CD4-positive, CD25-positive, alpha-beta regulatory T cell (primary cell): Measurements from ENCODE around the gene SHISA5. TPM values are rescaled to one million over a fixed set of nuclear protein-coding genes. Genes with fewer than 3 reads are reported as not detected.
"Not testable (repeated sequence)": the region's sequence is repeated elsewhere in the genome, so short reads cannot be mapped to it uniquely, and the experiment has no call there.

Experiments
- ATAC-seq, 2 donors: fragments of 150-1000 bp; cut with Tn5 transposase; one replicate each; pipeline ENCODE4 v1.10.0; 2021; ENCODE audit warnings: low read depth in 2 of 2, moderate number of reproducible peaks in 2 of 2, moderate library complexity in 1 of 2
- DNase-seq, 3 donors: peaks; one replicate each; pipeline versions ENCODE4 v3.0.0 to v3.0.0-alpha.2; 2012 to 2022; ENCODE audit warnings: mixed read lengths in 1 of 3
- H3K27ac ChIP-seq: one replicate; pipeline ENCODE4 v1.7.0; 2013; ENCODE audit warnings: mild to moderate bottlenecking, low read length; ENCODE audit not compliant: insufficient read depth, poor library complexity, severe bottlenecking
- H3K27me3 ChIP-seq: one replicate; pipeline ENCODE4 v1.7.0; 2013; ENCODE audit warnings: low read length; ENCODE audit not compliant: control insufficient read depth, insufficient read depth
- H3K36me3 ChIP-seq: one replicate; pipeline ENCODE4 v1.7.0; 2013; ENCODE audit warnings: mild to moderate bottlenecking, low read length, moderate library complexity; ENCODE audit not compliant: control insufficient read depth, insufficient read depth
- H3K4me1 ChIP-seq: 2 replicates; pipeline ENCODE4 v1.7.0; 2013; ENCODE audit warnings: mild to moderate bottlenecking, low read length; ENCODE audit not compliant: insufficient read depth, control insufficient read depth, poor library complexity, severe bottlenecking
- H3K4me3 ChIP-seq: one replicate; pipeline ENCODE4 v1.7.0; 2013; ENCODE audit warnings: low read depth, mild to moderate bottlenecking, low read length, moderate library complexity
- H3K9me3 ChIP-seq, 2 experiments: 1 replicate in 1 of 2; 2 replicates in 1 of 2; pipeline ENCODE4 v1.7.0; 2013; ENCODE audit warnings: low read length in 2 of 2, mild to moderate bottlenecking in 1 of 2, moderate library complexity in 1 of 2; ENCODE audit not compliant: control insufficient read depth in 2 of 2
- H3K27ac Mint-ChIP-seq, 3 donors: one replicate each; pipeline ENCODE4 v1.8.0; 2020 to 2022; ENCODE audit warnings: mild to moderate bottlenecking in 3 of 3, mixed read lengths in 3 of 3, moderate library complexity in 2 of 3
- H3K27me3 Mint-ChIP-seq: one replicate; pipeline ENCODE4 v1.8.0; 2022; ENCODE audit warnings: mild to moderate bottlenecking, mixed read lengths
- H3K36me3 Mint-ChIP-seq: one replicate; pipeline ENCODE4 v1.8.0; 2020; ENCODE audit warnings: mixed read lengths
- H3K4me1 Mint-ChIP-seq, 4 donors: one replicate each; pipeline ENCODE4 v1.8.0; 2020 to 2022; ENCODE audit warnings: mixed read lengths in 4 of 4, mild to moderate bottlenecking in 1 of 4
- H3K4me3 Mint-ChIP-seq, 4 donors: one replicate each; pipeline ENCODE4 v1.8.0; 2020 to 2022; ENCODE audit warnings: mild to moderate bottlenecking in 4 of 4, mixed read lengths in 4 of 4, moderate library complexity in 3 of 4
- H3K9me3 Mint-ChIP-seq, 7 donors: one replicate each; pipeline ENCODE4 v1.8.0; 2020 to 2022; ENCODE audit warnings: mixed read lengths in 7 of 7, mild to moderate bottlenecking in 3 of 7, moderate library complexity in 2 of 7
- polyA plus RNA-seq, 4 donors: library from polyadenylated mRNA; unstranded; fragments of 300-500 nt; fragmentation: Illumina TruSeq; gene quantifications; one replicate each; pipeline ENCODE4 v1.2.3, GENCODE V29; 2021
- total RNA-seq: library from RNA; stranded (reverse); gene quantifications from one replicate; pipeline ENCODE4 v1.2.3, GENCODE V29; 2022

Gene SHISA5
- total and polyA plus RNA-seq, 5 donors from 2014 or later: 197 to 598 (median 417) TPM

DNA sequence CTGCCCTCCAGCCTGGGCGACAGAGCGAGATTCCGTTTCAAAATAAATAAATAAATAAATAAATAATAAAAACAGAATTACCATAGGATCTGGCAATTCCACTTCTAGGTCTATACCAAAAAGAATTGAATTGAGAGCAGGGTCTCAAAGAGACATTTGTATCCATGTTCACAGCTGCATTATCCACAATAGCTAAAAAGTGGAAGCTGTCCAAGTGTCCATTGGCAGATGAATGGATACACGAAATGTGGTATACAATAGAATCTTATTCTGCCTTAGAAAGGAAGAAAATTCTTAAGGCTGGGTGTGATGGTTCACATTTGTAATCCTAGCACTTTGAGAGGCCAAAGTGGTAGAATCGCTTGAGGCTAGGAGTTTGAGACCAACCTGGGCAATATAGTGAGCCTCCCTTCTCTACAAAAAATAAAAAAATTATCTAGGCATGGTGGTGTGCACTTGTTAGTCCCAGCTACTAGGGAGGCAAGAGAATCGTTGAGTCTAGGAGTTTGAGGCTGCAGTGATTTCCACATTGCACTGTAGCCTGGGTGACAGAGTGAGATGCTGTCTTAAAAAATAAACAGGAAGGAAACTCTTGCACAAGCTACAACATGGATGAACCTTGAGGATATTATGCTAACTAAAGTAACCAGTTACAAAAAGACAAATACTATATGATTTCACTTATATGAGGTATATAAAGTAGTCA, 28.4 kb upstream of the SHISA5 start:
- no peak overlapping the region for H3K27ac ChIP-seq
- no peak overlapping the region for H3K4me3 ChIP-seq
- Mint-ChIP-seq H3K9me3 (no peaks in the 10 kb centered on the region), H3K27me3 (no peaks in the 10 kb centered on the region), H3K27ac (peak overlapping the region in 2 of 3 donors; percentile 15 to 31), H3K36me3 (peaks cover 10% of the 10 kb centered on the region), H3K4me3 (no peak overlapping the region), H3K4me1 (no peaks in the 10 kb centered on the region)
- no peaks in the 10 kb centered on the region for H3K27me3 ChIP-seq
- no peak for DNase-seq
- no peak for ATAC-seq
- H3K4me1 ChIP-seq: no peaks in the 10 kb centered on the region
- no peaks in the 10 kb centered on the region for H3K9me3 ChIP-seq
- no peaks in the 10 kb centered on the region for H3K36me3 ChIP-seq

DNA sequence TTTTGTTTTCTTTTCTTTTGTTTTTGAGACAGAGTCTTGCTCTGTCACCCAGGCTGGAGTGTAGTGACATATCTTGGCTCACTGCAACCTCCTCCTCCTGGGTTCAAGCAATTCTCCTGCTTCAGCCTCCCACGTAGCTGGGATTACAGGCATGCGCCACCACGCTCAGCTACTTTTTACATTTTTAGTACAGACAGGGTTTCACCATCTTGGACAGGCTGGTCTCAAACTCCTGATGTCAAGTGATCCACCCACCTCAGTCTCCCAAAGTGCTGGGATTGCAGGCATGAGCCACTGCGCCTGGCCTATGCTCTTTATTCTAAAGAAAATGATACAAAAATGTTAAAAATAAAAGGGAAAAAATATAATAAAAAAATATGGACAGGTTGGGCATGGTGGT, 26.7 kb upstream of the SHISA5 start:
- not testable (repeated sequence) for H3K36me3 ChIP-seq, ATAC-seq, H3K27me3 Mint-ChIP-seq, H3K27ac ChIP-seq, H3K4me3 Mint-ChIP-seq, H3K9me3 Mint-ChIP-seq, H3K27me3 ChIP-seq, H3K4me1 Mint-ChIP-seq, H3K4me1 ChIP-seq, H3K36me3 Mint-ChIP-seq, H3K4me3 ChIP-seq, H3K9me3 ChIP-seq, DNase-seq, H3K27ac Mint-ChIP-seq

DNA sequence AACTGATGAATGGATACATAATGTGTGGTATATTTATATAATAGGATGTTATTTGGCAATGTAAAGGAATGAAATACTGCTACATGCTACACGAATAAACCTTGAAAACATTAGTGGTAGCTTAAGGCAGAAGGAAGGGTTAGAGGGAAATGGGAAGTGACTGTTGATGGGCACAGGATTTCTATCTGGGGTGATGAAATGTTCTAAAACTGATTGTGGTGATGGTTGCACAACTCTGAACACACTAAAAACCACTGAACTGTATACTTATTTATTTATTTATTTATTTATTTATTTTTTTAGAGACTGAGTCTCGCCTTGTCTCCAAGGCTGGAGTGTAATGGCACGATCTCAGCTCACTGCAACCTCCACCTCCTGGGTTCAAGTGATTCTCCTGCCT, 24.8 kb upstream of the SHISA5 start:
- no peaks in the 10 kb centered on the region for H3K9me3 ChIP-seq
- H3K27me3 ChIP-seq: no peaks in the 10 kb centered on the region
- Mint-ChIP-seq H3K4me3 (no peak overlapping the region), H3K9me3 (no peaks in the 10 kb centered on the region), H3K27me3 (no peaks in the 10 kb centered on the region), H3K27ac (no peak overlapping the region), H3K4me1 (no peaks in the 10 kb centered on the region), H3K36me3 (no peaks in the 10 kb centered on the region)
- no peak for ATAC-seq
- H3K36me3 ChIP-seq: no peaks in the 10 kb centered on the region
- no peak overlapping the region for H3K4me3 ChIP-seq
- H3K27ac ChIP-seq: no peak overlapping the region
- no peak for DNase-seq
- no peaks in the 10 kb centered on the region for H3K4me1 ChIP-seq

DNA sequence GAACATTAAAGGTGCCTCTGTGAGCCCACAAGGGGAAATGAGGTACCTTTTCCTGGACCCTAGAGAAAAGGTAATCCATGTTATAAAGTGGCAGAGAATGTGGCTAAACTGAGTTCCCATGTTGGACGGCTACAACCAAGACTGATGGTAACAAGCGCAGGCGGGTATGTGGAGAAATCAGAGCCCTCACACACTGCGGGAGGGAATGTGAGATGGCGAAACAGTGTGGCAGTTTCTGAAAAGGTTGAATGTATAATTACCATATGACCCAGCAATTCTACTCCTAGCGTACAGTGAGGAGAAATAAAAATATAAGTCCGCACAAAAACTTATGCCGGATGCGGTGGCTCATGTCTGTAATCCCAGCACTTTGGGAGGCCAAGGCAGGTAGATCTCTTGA, 24.1 kb upstream of the SHISA5 start:
- Mint-ChIP-seq H3K36me3 (no peaks in the 10 kb centered on the region), H3K27me3 (no peaks in the 10 kb centered on the region), H3K9me3 (no peaks in the 10 kb centered on the region), H3K4me1 (no peaks in the 10 kb centered on the region), H3K27ac (peak overlapping the region in 1 of 3 donors; percentile 48), H3K4me3 (no peak overlapping the region)
- Histone ChIP-seq H3K36me3 (no peaks in the 10 kb centered on the region), H3K4me3 (no peak overlapping the region), H3K27ac (no peak overlapping the region), H3K27me3 (no peaks in the 10 kb centered on the region), H3K9me3 (no peaks in the 10 kb centered on the region), H3K4me1 (no peaks in the 10 kb centered on the region)
- ATAC-seq: no peak
- no peak for DNase-seq

DNA sequence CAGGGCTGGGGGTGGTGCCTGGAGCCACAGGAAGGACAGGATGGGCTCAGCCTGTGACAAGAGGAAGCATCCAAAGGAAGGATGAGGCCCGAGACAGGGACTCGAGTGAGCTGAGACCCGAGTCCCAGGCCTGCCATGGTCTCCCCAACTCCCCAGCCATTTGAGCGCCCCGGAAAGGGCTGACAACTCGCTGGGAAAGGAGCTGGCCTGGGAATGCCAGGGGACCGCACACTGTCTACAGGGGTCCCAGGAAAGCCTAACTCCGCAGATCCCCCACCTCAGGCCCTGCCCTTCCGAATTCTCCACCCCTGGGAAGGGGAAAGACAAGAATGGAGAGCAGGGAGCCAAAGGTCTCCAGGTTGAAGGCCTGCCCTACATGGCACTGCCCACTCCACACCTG, 21.0 kb upstream of the SHISA5 start:
- H3K27ac Mint-ChIP-seq: peak overlapping the region in 1 of 3 donors; percentile 20
- Histone ChIP-seq H3K27ac (no peak overlapping the region), H3K36me3 (no peaks in the 10 kb centered on the region), H3K9me3 (no peaks in the 10 kb centered on the region), H3K4me1 (no peaks in the 10 kb centered on the region), H3K4me3 (no peak overlapping the region), H3K27me3 (no peaks in the 10 kb centered on the region)
- H3K4me3 Mint-ChIP-seq: no peak overlapping the region
- H3K9me3 Mint-ChIP-seq: no peaks in the 10 kb centered on the region
- H3K36me3 Mint-ChIP-seq: no peaks in the 10 kb centered on the region
- peaks cover 0 to 2% (median 0%) of the 10 kb centered on the region in 4 donors for H3K4me1 Mint-ChIP-seq
- no peak for ATAC-seq
- no peaks in the 10 kb centered on the region for H3K27me3 Mint-ChIP-seq
- no peak for DNase-seq

DNA sequence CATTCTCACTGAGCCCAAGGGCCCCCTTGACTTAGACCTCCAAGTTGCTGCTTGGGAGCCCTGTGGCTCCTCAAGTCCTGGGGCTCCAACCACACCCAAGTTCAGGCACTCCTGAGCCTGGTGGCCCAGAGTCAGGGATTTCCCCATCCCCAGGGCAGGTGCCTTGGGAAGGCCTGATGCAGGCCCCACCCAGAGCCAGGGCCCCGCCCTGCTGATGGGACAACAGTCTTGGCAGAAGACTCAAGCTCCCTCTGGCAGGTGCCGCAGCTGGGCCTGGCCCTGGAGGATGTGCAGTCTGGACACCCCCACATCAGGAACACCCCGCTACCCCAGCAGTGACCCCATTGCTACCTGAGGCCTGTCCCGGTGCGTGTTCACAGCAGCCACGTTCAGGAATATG, 17.7 kb upstream of the SHISA5 start:
- Histone ChIP-seq H3K27me3 (no peaks in the 10 kb centered on the region), H3K27ac (no peak overlapping the region), H3K9me3 (no peaks in the 10 kb centered on the region), H3K4me3 (no peak overlapping the region), H3K36me3 (no peaks in the 10 kb centered on the region), H3K4me1 (peaks cover 26% of the 10 kb centered on the region)
- H3K36me3 Mint-ChIP-seq: no peaks in the 10 kb centered on the region
- DNase-seq (no peak), ATAC-seq (no peak)
- H3K9me3 Mint-ChIP-seq: no peaks in the 10 kb centered on the region
- H3K27ac Mint-ChIP-seq: peak overlapping the region in 1 of 3 donors; percentile 25
- no peaks in the 10 kb centered on the region for H3K27me3 Mint-ChIP-seq
- no peak overlapping the region for H3K4me3 Mint-ChIP-seq
- peaks cover 0 to 32% (median 12%) of the 10 kb centered on the region in 4 donors for H3K4me1 Mint-ChIP-seq

DNA sequence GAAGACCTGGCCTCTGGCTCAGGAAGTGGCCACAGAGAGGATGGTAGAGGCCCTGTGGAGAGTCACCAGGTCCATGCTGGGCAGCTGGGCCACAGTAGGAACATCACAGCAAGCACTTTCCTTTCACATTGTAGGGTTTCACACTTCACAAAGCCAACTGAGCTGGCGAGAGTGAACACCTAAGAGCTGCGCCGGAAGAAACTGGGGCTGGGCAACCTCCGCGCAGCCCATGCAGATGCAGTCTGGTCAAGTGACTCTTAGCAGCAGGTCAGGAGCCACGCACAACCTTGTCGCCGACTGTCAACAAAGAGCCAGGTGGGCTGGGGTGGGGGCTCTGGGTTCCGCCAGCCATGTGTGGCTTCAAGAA, 15.3 kb upstream of the SHISA5 start:
- H3K4me3 ChIP-seq: no peak overlapping the region
- H3K4me3 Mint-ChIP-seq: no peak overlapping the region
- no peaks in the 10 kb centered on the region for H3K27me3 ChIP-seq
- H3K9me3 ChIP-seq: no peaks in the 10 kb centered on the region
- peak overlapping the region; percentile 15 to 67 (median 32) for H3K27ac Mint-ChIP-seq
- no peak overlapping the region for H3K27ac ChIP-seq
- H3K4me1 ChIP-seq: peaks cover 50% of the 10 kb centered on the region
- no peaks in the 10 kb centered on the region for H3K9me3 Mint-ChIP-seq
- H3K4me1 Mint-ChIP-seq: peaks cover 0 to 53% (median 24%) of the 10 kb centered on the region in 4 donors
- no peaks in the 10 kb centered on the region for H3K36me3 Mint-ChIP-seq
- no peaks in the 10 kb centered on the region for H3K36me3 ChIP-seq
- no peaks in the 10 kb centered on the region for H3K27me3 Mint-ChIP-seq
- no peak for DNase-seq
- no peak for ATAC-seq

DNA sequence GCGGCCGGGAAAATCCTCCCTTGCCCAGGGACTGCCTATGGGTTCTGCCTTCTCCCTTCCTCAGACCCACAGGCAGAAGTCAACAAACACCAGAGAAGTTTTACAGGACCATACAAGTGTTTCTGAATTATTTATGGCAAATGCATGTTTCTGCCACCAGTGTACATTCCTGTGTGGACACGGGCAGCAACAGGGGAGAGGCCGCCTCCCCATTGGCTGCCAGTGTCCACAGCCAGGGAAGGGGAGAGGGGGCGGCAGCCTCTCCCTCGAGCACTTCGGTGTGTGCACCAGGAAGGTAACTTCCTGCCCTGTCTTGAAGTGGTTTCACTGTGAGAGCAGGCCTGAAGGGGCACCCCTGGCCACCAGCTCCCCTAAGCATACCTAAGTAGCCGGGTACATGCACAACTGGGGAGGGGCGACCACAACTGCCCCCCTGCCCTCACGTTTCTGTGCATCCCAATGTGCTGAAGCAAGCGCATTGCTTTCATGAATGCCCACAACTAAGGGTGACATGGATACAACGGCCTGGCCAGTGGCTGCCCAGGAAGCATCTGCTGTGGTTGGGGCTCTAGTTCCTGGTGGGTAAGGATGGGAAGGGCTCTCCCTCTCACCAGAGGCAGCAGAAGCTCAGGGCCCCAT, 14.8 kb upstream of the SHISA5 start:
- DNase-seq: peak in 1 of 3 donors; percentile 54

More for the DNA sequence above, 14.8 kb upstream of the SHISA5 start:
- Histone ChIP-seq H3K27ac (no peak overlapping the region), H3K4me3 (no peak overlapping the region), H3K9me3 (no peaks in the 10 kb centered on the region), H3K27me3 (no peaks in the 10 kb centered on the region), H3K4me1 (peaks cover 55% of the 10 kb centered on the region), H3K36me3 (no peaks in the 10 kb centered on the region)
- Mint-ChIP-seq H3K27ac (peak overlapping the region in 2 of 3 donors; percentile 78 to 93), H3K4me3 (peak overlapping the region in 2 of 4 donors; percentile 52 to 62), H3K4me1 (peaks cover 0 to 58% (median 28%) of the 10 kb centered on the region in 4 donors), H3K36me3 (no peaks in the 10 kb centered on the region), H3K27me3 (no peaks in the 10 kb centered on the region), H3K9me3 (no peaks in the 10 kb centered on the region)
- ATAC-seq: peak; percentile 43 to 52
